ENCODE measurements around the gene GOLGA8B.
"Not testable (repeated sequence)": the region's sequence is repeated elsewhere in the genome, so short reads cannot be mapped to it uniquely, and the experiment has no call there.

The GOLGA8B gene

GRCh38 chr15:34555162-34555561 lies 28.3 kb downstream of the GOLGA8B start:
- DNase-seq = not testable (repeated sequence)

- not testable (repeated sequence) for DNase-seq
Measured at GRCh38 chr15:34554716-34555115, 28.7 kb downstream of the GOLGA8B start.

- not testable (repeated sequence) for DNase-seq
Measured at GRCh38 chr15:34554126-34554525, 29.3 kb downstream of the GOLGA8B start.

GRCh38 chr15:34550129-34550528 lies 33.3 kb downstream of the GOLGA8B start:
- DNase-seq = not testable (repeated sequence)

GRCh38 chr15:34549381-34549809 lies 34.1 kb downstream of the GOLGA8B start:
- DNase-seq = not testable (repeated sequence)

GRCh38 chr15:34543860-34544649 lies 39.4 kb downstream of the GOLGA8B start:
- DNase-seq = not testable (repeated sequence)

GRCh38 chr15:34535857-34536256 lies 47.6 kb downstream of the GOLGA8B start:
- DNase-seq = not testable (repeated sequence)
